PC-3 (cell line): Measurements from ENCODE around the gene VWA3B. TPM values are rescaled to one million over a fixed set of nuclear protein-coding genes. Genes with fewer than 3 reads are reported as not detected.

ENCODE experiments used
- ATAC-seq: fragments of 200-7000 bp; cut with Tn5 transposase; 2 replicates; pipeline ENCODE4 v1.9.1; 2020; ENCODE audit warnings: mild to moderate bottlenecking, moderate library complexity
- BruUV-seq: library from RNA; stranded (reverse); fragments of 400-500 nt; replicated peaks from 2 replicates; lab custom pipeline; 2021; lab: Mats Ljungman, UMichigan
- CTCF ChIA-PET: fragments of 300-600 bp; sonication (Branson Sonifier 250); formaldehyde crosslinking; loops from one replicate; lab custom pipeline; 2022; ENCODE audit warnings: antibody characterized with exemption; lab: Charles Lee
- POLR2A ChIA-PET: fragments of 300-600 bp; sonication (Branson Sonifier 250); formaldehyde crosslinking; loops from one replicate; lab custom pipeline; 2022; ENCODE audit warnings: antibody characterized with exemption; ENCODE audit not compliant: unreplicated experiment; lab: Charles Lee
- DNase-seq: peaks from one replicate; pipeline ENCODE4 v3.0.0-alpha.2; 2015
- H2AFZ ChIP-seq: fragments of 300-600 bp; sonication (generic); 2 replicates; pipeline ENCODE4 v1.6.0; 2016; ENCODE audit warnings: antibody characterized with exemption, low read length
- H3F3A ChIP-seq: fragments of 300-600 bp; sonication (generic); one replicate; pipeline ENCODE4 v1.6.0; 2017; ENCODE audit warnings: antibody characterized with exemption, low read length, control low read depth, mild to moderate bottlenecking; ENCODE audit not compliant: unreplicated experiment
- H3K27ac ChIP-seq: fragments of 300-600 bp; sonication (generic); 2 replicates; pipeline ENCODE4 v1.5.1; 2016; ENCODE audit warnings: mild to moderate bottlenecking, low read length
- H3K27me3 ChIP-seq: fragments of 300-600 bp; sonication (generic); 2 replicates; pipeline ENCODE4 v1.6.1; 2016; ENCODE audit warnings: low read length, mixed read lengths
- H3K36me3 ChIP-seq: fragments of 300-600 bp; sonication (generic); 2 replicates; pipeline ENCODE4 v1.6.1; 2016; ENCODE audit warnings: low read depth, mixed run types, low read length, mixed read lengths
- H3K4me1 ChIP-seq: fragments of 300-600 bp; sonication (generic); 2 replicates; pipeline ENCODE4 v1.5.1; 2016; ENCODE audit warnings: low read length; ENCODE audit not compliant: insufficient read depth
- H3K4me2 ChIP-seq: fragments of 300-600 bp; sonication (generic); 2 replicates; pipeline ENCODE4 v1.6.0; 2016; ENCODE audit warnings: low read length
- H3K4me3 ChIP-seq: fragments of 300-600 bp; sonication (generic); 2 replicates; pipeline ENCODE4 v1.5.1; 2016; ENCODE audit warnings: mild to moderate bottlenecking, low read length, mixed read lengths
- H3K79me2 ChIP-seq: fragments of 300-600 bp; sonication (generic); 2 replicates; pipeline ENCODE4 v1.6.1; 2017; ENCODE audit warnings: low read length, mixed read lengths
- H3K9ac ChIP-seq: fragments of 300-600 bp; sonication (generic); 2 replicates; pipeline ENCODE4 v1.6.0; 2016; ENCODE audit warnings: mild to moderate bottlenecking, low read length
- H3K9me2 ChIP-seq: fragments of 300-600 bp; sonication (generic); replicated peaks from 2 replicates; pipeline ENCODE4 v1.6.1; 2016; ENCODE audit warnings: mixed run types, low read length, mixed read lengths
- H3K9me3 ChIP-seq: fragments of 300-600 bp; sonication (generic); 2 replicates; pipeline ENCODE4 v1.6.1; 2016; ENCODE audit warnings: low read length, mixed read lengths
- H4K20me1 ChIP-seq: fragments of 300-600 bp; sonication (generic); 2 replicates; pipeline ENCODE4 v1.6.1; 2016; ENCODE audit warnings: low read length, mixed read lengths
- EZH2 ChIP-seq: fragments of 300-600 bp; sonication (generic); IDR thresholded peaks from one replicate; pipeline ENCODE4 v1.6.1; 2017; ENCODE audit warnings: antibody characterized with exemption, mild to moderate bottlenecking, low read length; ENCODE audit not compliant: unreplicated experiment
- EZH2phosphoT487 ChIP-seq: fragments of 300-600 bp; sonication (generic); IDR thresholded peaks from 2 replicates; pipeline ENCODE4 v1.6.1; 2018; ENCODE audit warnings: mild to moderate bottlenecking, antibody characterized with exemption, low read length, borderline replicate concordance
- intact Hi-C: fragments of 100-400 bp; cut with micrococcal nuclease; formaldehyde crosslinking; loops from 2 replicates; pipeline ENCODE4 v1.9.0; 2023
- total RNA-seq: library from RNA; depleted of rRNA; stranded (reverse); fragments of >200 nt; gene quantifications from 2 replicates; pipeline ENCODE4 v1.2.3, GENCODE V29; 2014
- TF ChIP-seq, protein P1 (sequence below): fragments of 300-600 bp; sonication (generic); conservative IDR thresholded peaks from 2 replicates; pipeline ENCODE4 v1.5.1; 2017; ENCODE audit warnings: antibody characterized with exemption, low read depth, mild to moderate bottlenecking, low read length

Gene VWA3B
- total RNA-seq, 1 experiment from 2014 or later = not detected

DNA sequence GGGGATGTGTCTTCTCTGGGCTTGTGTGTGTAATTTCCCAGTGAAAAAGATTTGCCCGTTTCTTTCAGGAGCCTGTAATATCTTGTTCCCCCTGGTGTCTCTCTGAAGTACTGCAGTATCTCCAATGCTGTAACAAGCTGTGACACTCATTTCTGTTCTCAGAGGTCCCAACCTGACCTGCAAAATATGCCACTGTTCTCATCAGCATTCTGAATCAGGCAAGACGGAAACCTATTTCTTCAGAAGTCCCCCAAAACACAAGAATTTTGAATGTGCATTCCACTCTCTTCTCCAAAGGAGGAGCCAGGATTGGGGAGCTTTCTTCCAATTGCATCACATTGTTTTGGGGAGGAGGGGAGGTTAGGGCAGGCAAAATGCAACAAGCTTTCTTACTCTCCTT, 182.3 kb downstream of the VWA3B start:
- Histone ChIP-seq H4K20me1 (no peaks in the 10 kb centered on the region), H3K4me3 (no peak overlapping the region), H3K4me2 (no peak overlapping the region), H3K79me2 (no peaks in the 10 kb centered on the region), H3K9me3 (no peaks in the 10 kb centered on the region; the same call in 1 of the 2 replicates), H3K27ac (no peak overlapping the region), H3F3A (no peaks in the 10 kb centered on the region), H3K9ac (no peak overlapping the region), H2AFZ (no peak overlapping the region; the same call in 1 of the 2 replicates), H3K9me2 (no peaks in the 10 kb centered on the region), H3K4me1 (no peaks in the 10 kb centered on the region), H3K36me3 (no peaks in the 10 kb centered on the region), H3K27me3 (no peaks in the 10 kb centered on the region)
- intact Hi-C loops = loop anchor here (5.0 kb wide), 1 partner anchor 567 kb away; no protein-coding TSS in a partner anchor
- TF ChIP-seq EZH2 (no peak), EZH2phosphoT487 (no peak)
- TF ChIP-seq, protein P1, sequence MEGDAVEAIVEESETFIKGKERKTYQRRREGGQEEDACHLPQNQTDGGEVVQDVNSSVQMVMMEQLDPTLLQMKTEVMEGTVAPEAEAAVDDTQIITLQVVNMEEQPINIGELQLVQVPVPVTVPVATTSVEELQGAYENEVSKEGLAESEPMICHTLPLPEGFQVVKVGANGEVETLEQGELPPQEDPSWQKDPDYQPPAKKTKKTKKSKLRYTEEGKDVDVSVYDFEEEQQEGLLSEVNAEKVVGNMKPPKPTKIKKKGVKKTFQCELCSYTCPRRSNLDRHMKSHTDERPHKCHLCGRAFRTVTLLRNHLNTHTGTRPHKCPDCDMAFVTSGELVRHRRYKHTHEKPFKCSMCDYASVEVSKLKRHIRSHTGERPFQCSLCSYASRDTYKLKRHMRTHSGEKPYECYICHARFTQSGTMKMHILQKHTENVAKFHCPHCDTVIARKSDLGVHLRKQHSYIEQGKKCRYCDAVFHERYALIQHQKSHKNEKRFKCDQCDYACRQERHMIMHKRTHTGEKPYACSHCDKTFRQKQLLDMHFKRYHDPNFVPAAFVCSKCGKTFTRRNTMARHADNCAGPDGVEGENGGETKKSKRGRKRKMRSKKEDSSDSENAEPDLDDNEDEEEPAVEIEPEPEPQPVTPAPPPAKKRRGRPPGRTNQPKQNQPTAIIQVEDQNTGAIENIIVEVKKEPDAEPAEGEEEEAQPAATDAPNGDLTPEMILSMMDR = peak; percentile 77
- ATAC-seq (peak; percentile 58), DNase-seq (peak; percentile 72)
- BruUV-seq = no TSS peak
- CTCF ChIA-PET = interaction anchor here (0.6 to 0.7 kb wide), 3 partner anchors 116 to 398 kb away, joined by 3 read pairs; no protein-coding TSS in a partner anchor
- POLR2A ChIA-PET = interaction anchor here (0.6 kb wide), 1 partner anchor 362 kb away, joined by 3 read pairs; no protein-coding TSS in a partner anchor

DNA sequence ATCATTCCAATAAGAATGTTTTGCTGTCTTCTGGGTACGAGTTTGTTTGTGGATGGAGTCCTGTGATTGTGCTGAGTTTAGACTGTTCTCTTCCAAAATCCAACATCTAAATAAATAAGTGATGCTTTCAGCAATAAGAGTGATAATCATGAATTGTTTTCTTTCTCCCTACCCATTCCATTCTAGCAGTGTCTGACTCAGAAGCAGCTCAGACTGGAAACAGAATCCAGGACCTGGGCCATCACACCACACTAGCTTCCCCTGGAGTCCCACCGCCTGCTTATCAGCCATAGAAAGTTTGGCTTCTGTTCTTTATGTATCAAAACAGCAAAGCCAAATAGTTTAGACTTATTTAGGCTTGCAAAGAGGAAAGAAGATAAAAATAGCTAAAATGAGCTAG, 182.9 kb downstream of the VWA3B start:
- ATAC-seq = no peak

More for the DNA sequence above, 182.9 kb downstream of the VWA3B start:
- H3K9me2 ChIP-seq = no peaks in the 10 kb centered on the region
- no peak overlapping the region for H3K27ac ChIP-seq
- H3K9me3 ChIP-seq = no peaks in the 10 kb centered on the region
- H2AFZ ChIP-seq = no peak overlapping the region
- H3F3A ChIP-seq = no peaks in the 10 kb centered on the region
- BruUV-seq = no TSS peak
- H4K20me1 ChIP-seq = no peaks in the 10 kb centered on the region
- H3K4me1 ChIP-seq = no peaks in the 10 kb centered on the region
- H3K4me3 ChIP-seq = no peak overlapping the region
- ChIA-PET CTCF (interaction anchor here (0.6 to 0.7 kb wide), 3 partner anchors 115 to 399 kb away, joined by 3 read pairs; no protein-coding TSS in a partner anchor), POLR2A (no interaction called here)
- no peak overlapping the region for H3K4me2 ChIP-seq
- intact Hi-C loops = loop anchor here (5.0 kb wide), 1 partner anchor 568 kb away; no protein-coding TSS in a partner anchor
- H3K9ac ChIP-seq = no peak overlapping the region
- H3K36me3 ChIP-seq = no peaks in the 10 kb centered on the region
- TF ChIP-seq, protein P1 = no peak
- TF ChIP-seq EZH2phosphoT487 (no peak), EZH2 (no peak)
- no peak for DNase-seq
- no peaks in the 10 kb centered on the region for H3K79me2 ChIP-seq
- no peaks in the 10 kb centered on the region for H3K27me3 ChIP-seq
